ENCODE measurements around the gene CACNA2D2. TPM values are rescaled to one million over a fixed set of nuclear protein-coding genes. Genes with fewer than 3 reads are reported as not detected.
A peak's percentile ranks its signal among the peaks of the same experiment; 100 is the strongest.

Gene CACNA2D2
- total and polyA plus RNA-seq, 2 of the 13 experiments (the other 11 are each of a cell fraction or from before 2014, with no cell fraction given): not detected

DNA sequence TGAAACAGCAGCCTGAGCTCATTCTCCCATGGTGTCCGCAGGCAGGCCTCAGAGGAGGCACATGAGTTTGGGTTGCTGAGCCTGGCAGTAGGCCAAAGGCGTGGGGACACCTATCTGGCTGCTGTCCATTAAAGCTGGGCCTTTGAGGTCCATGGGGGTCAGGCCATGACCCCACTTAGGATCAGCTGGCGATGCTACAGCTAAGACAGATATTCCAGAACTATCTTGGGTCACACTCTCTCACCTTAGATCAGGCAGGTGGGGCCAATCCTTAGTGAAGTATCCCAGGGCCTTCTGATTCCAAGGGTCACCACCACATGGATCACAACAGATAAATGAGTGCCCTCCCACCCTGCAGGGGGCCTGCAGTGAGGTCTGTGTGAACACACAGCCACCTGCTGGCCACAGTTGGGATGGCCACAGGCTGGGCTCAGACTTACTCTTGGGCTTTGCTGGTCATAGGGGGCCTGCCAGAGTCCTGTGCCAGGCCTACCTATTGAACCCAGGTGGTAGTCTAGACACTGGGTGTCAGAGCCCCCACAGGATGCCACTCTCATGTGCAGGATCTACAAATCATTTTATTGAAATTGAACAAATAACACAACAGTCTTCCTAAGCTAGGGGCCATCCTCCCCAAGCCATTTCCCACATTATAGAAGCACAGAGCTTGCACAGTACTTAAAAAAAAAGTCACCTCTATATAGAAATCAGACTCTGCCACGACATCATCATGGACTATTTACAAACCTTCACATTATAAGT lies 178.9 kb downstream of the CACNA2D2 start (continued):
- no peak for TF ChIP-seq ZFP62 (CRISPR knock-in tag; IDR thresholded peaks at IDR 0.05)
- TF ChIP-seq ZSCAN21 (CRISPR knock-in tag; IDR thresholded peaks at IDR 0.05; ENCODE audit: borderline replicate concordance): peak; percentile 61; the same call in 1 of the 2 replicates
- TF ChIP-seq HMG20B (CRISPR knock-in tag; conservative IDR thresholded peaks at IDR 0.05): no peak
- TF ChIP-seq, protein P1, sequence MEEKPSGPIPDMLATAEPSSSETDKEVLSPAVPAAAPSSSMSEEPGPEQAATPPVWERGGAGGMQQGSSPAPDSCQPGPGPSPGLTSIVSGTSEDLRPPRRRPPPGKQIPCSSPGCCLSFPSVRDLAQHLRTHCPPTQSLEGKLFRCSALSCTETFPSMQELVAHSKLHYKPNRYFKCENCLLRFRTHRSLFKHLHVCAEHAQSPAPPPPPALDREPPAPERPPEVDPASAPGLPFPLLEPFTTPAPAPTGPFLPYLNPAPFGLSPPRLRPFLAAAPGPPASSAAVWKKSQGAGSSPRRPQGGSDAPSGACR (CRISPR knock-in tag; IDR thresholded peaks at IDR 0.05): peak; percentile 77; the same call in 1 of the 2 replicates
- 0 out of 2 replicates have a peak, but pooled peaks have one; percentile 27 for TF ChIP-seq ARNT2 (CRISPR knock-in tag; IDR thresholded peaks at IDR 0.05; ENCODE audit: low read depth)
- TF ChIP-seq ZBTB4 (CRISPR knock-in tag; IDR thresholded peaks at IDR 0.05; ENCODE audit: borderline replicate concordance): no peak
- peak; percentile 80 for TF ChIP-seq HNF4A (CRISPR knock-in tag; IDR thresholded peaks at IDR 0.05)
- 0 out of 2 replicates have a peak, but pooled peaks have one; percentile 44 for TF ChIP-seq GATAD2A (CRISPR knock-in tag; IDR thresholded peaks at IDR 0.05)
- peak; percentile 54 for TF ChIP-seq TEAD3 (CRISPR knock-in tag; optimal IDR thresholded peaks at IDR 0.05; ENCODE audit: borderline replicate concordance)
- peak; percentile 61; the same call in 1 of the 2 replicates for TF ChIP-seq NR2C2 (CRISPR knock-in tag; IDR thresholded peaks at IDR 0.05; ENCODE audit: borderline replicate concordance)
- TF ChIP-seq LCORL (IDR thresholded peaks at IDR 0.05): no peak
- TF ChIP-seq LCORL (CRISPR knock-in tag; IDR thresholded peaks at IDR 0.05): peak; percentile 43; the same call in 1 of the 2 replicates
- peak; percentile 48; the same call in 1 of the 2 replicates for TF ChIP-seq HDAC2 (CRISPR knock-in tag; IDR thresholded peaks at IDR 0.05)
- TF ChIP-seq KAT8 (CRISPR knock-in tag; IDR thresholded peaks at IDR 0.05): peak; percentile 61
- 0 out of 2 replicates have a peak, but pooled peaks have one; percentile 13 for TF ChIP-seq KLF6 (CRISPR knock-in tag; IDR thresholded peaks at IDR 0.05)
- peak; percentile 65; the same call in 1 of the 2 replicates for TF ChIP-seq PHF21A (CRISPR knock-in tag; IDR thresholded peaks at IDR 0.05)
- TF ChIP-seq TEF (CRISPR knock-in tag; IDR thresholded peaks at IDR 0.05): no peak
- TF ChIP-seq, protein P2, sequence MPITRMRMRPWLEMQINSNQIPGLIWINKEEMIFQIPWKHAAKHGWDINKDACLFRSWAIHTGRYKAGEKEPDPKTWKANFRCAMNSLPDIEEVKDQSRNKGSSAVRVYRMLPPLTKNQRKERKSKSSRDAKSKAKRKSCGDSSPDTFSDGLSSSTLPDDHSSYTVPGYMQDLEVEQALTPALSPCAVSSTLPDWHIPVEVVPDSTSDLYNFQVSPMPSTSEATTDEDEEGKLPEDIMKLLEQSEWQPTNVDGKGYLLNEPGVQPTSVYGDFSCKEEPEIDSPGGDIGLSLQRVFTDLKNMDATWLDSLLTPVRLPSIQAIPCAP (CRISPR knock-in tag; IDR thresholded peaks at IDR 0.05; ENCODE audit: low read depth): 0 out of 2 replicates have a peak, but pooled peaks have one; percentile 32
- TF ChIP-seq HIVEP1 (CRISPR knock-in tag; IDR thresholded peaks at IDR 0.05): peak; percentile 25
- no peak for TF ChIP-seq ZFP36L1 (CRISPR knock-in tag; IDR thresholded peaks at IDR 0.05)
- TF ChIP-seq, protein P3, sequence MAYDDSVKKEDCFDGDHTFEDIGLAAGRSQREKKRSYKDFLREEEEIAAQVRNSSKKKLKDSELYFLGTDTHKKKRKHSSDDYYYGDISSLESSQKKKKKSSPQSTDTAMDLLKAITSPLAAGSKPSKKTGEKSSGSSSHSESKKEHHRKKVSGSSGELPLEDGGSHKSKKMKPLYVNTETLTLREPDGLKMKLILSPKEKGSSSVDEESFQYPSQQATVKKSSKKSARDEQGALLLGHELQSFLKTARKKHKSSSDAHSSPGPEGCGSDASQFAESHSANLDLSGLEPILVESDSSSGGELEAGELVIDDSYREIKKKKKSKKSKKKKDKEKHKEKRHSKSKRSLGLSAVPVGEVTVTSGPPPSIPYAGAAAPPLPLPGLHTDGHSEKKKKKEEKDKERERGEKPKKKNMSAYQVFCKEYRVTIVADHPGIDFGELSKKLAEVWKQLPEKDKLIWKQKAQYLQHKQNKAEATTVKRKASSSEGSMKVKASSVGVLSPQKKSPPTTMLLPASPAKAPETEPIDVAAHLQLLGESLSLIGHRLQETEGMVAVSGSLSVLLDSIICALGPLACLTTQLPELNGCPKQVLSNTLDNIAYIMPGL (CRISPR knock-in tag; IDR thresholded peaks at IDR 0.05; ENCODE audit: borderline replicate concordance in 1 of 2, low read depth in 1 of 2): peak; percentile 29 to 65; a peak in 3 of 4 replicates
- no peak for TF ChIP-seq CREB1 (IDR thresholded peaks at IDR 0.05)
- TF ChIP-seq CREB1 (CRISPR knock-in tag; IDR thresholded peaks at IDR 0.05): peak; percentile 50; the same call in 1 of the 2 replicates

All from HepG2 (cell line).